ENCODE measurements around the gene PLK2. TPM values are rescaled to one million over a fixed set of nuclear protein-coding genes. Genes with fewer than 3 reads are reported as not detected.

PLK2 gene
- total and polyA plus RNA-seq, 10 donors: 23.2 to 519 (median 296) TPM

DNA sequence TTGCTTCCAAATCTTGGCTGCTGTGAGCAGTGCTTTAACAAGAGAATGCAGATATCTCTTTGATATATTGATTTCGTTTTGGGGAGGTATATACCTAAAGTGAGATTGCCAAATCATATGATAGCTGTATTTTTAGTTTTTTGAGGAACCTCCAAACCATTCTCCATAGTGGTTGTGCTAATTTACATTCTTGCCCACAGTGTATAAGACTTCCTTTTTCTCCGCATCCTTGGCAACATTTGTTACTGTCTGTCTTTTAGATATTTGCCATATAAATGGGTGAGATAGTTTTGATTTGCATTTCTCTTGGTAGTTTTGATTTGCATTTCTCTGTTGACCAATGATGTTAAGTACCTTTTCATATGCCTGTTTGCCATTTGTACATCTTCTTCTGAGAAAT lies 10.0 kb upstream of the PLK2 start:
- intact Hi-C loops (cut with DNase I; ENCODE audit: low total_unique reads): loop anchor here (10.0 kb wide), 1 partner anchor 815 kb away; no protein-coding TSS in a partner anchor
- Histone ChIP-seq H3K36me3 (no peaks in the 10 kb centered on the region), H3K4me1 (peaks cover 0 to 8% (median 0%) of the 10 kb centered on the region in 6 donors), H3K27ac (no peak overlapping the region), H3K9me3 (peaks cover 0 to 6% (median under 1%) of the 10 kb centered on the region in 8 donors), H3K27me3 (replicated peaks in 1 of 7) (no peaks in the 10 kb centered on the region), H3K4me3 (no peak overlapping the region)
- DNase-seq: no peak
- WGBS, 5 donors: 30 to 45% (median 42%) methylated on average over 2 of the region's 2 CpGs
- no peak for TF ChIP-seq POLR2A (IDR thresholded peaks at IDR 0.05)
- TF ChIP-seq, protein P1, sequence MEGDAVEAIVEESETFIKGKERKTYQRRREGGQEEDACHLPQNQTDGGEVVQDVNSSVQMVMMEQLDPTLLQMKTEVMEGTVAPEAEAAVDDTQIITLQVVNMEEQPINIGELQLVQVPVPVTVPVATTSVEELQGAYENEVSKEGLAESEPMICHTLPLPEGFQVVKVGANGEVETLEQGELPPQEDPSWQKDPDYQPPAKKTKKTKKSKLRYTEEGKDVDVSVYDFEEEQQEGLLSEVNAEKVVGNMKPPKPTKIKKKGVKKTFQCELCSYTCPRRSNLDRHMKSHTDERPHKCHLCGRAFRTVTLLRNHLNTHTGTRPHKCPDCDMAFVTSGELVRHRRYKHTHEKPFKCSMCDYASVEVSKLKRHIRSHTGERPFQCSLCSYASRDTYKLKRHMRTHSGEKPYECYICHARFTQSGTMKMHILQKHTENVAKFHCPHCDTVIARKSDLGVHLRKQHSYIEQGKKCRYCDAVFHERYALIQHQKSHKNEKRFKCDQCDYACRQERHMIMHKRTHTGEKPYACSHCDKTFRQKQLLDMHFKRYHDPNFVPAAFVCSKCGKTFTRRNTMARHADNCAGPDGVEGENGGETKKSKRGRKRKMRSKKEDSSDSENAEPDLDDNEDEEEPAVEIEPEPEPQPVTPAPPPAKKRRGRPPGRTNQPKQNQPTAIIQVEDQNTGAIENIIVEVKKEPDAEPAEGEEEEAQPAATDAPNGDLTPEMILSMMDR (IDR thresholded peaks at IDR 0.05 in 8 of 11, conservative IDR thresholded peaks at IDR 0.05 in 3 of 11): no peak
- TF ChIP-seq POLR2AphosphoS5 (IDR thresholded peaks at IDR 0.05): no peak

- DNase-seq: no peak
- intact Hi-C loops (cut with DNase I; ENCODE audit: low total_unique reads): loop anchor here (10.0 kb wide), 1 partner anchor 812 kb away; no protein-coding TSS in a partner anchor
- Histone ChIP-seq H3K4me1 (peaks cover 0 to 18% (median 5%) of the 10 kb centered on the region in 6 donors), H3K36me3 (no peaks in the 10 kb centered on the region), H3K4me3 (no peak overlapping the region), H3K27ac (no peak overlapping the region), H3K27me3 (replicated peaks in 1 of 7) (no peaks in the 10 kb centered on the region), H3K9me3 (no peaks in the 10 kb centered on the region)
- TF ChIP-seq, protein P1 (IDR thresholded peaks at IDR 0.05 in 8 of 11, conservative IDR thresholded peaks at IDR 0.05 in 3 of 11): no peak
- no peak for TF ChIP-seq POLR2A (IDR thresholded peaks at IDR 0.05)
- TF ChIP-seq POLR2AphosphoS5 (IDR thresholded peaks at IDR 0.05): no peak
- WGBS, 5 donors: 38 to 46% (median 43%) methylated on average over 4 of the region's 4 CpGs
These were observed 7.1 kb upstream of the PLK2 start for GRCh38 chr5:58466939-58467338.

DNA sequence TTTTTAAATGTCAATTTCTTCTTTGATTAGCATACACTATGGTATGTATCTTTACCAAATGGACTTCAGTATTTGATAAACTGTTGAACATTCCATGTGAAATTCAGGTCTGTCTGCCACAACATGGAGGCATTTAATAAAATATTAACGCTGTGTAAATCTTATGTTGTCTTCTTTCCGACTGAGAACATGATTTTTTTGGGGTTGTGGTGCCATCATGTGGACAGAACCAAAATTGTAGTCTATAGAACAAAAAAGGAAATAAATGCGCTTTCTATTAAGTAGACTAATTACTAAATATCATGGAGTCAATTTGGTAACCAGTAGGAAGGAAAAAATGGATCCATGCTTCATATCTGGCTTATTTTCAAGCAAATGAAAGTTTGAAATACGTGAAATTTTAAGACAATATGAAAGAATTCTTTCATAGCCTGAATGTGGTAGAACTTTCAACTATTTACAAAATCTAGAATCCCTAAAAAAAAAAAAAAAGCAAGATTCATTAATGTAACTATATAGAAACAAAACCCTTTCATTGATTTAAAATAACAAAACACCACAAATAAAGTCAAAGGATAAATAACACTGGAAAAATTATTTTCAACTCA lies 2.8 kb upstream of the PLK2 start:
- DNase-seq: no peak
- Histone ChIP-seq H3K27me3 (replicated peaks in 1 of 7) (peaks cover 0 to 20% (median 0%) of the 10 kb centered on the region in 7 donors), H3K27ac (peak overlapping the region in 5 of 8 donors; percentile 7 to 99 (median 29)), H3K9me3 (no peaks in the 10 kb centered on the region), H3K4me1 (peaks cover 0 to 37% (median 15%) of the 10 kb centered on the region in 6 donors), H3K4me3 (no peak overlapping the region), H3K36me3 (peaks cover 0 to 3% (median 0%) of the 10 kb centered on the region in 6 donors)
- WGBS, 5 donors: 7 to 32% (median 9%) methylated on average over 4 of the region's 4 CpGs
- intact Hi-C loops (cut with DNase I; ENCODE audit: low total_unique reads): loop anchor here (5.0 to 10.0 kb wide), 4 partner anchors 685 to 1165 kb away; no protein-coding TSS in a partner anchor
- no peak for TF ChIP-seq POLR2AphosphoS5 (IDR thresholded peaks at IDR 0.05)
- TF ChIP-seq, protein P1 (IDR thresholded peaks at IDR 0.05 in 8 of 11, conservative IDR thresholded peaks at IDR 0.05 in 3 of 11): peak; percentile 39 to 80 (median 64)

- TF ChIP-seq POLR2A (IDR thresholded peaks at IDR 0.05) (no peak), POLR2AphosphoS5 (IDR thresholded peaks at IDR 0.05) (no peak)
- TF ChIP-seq, protein P1 (IDR thresholded peaks at IDR 0.05 in 8 of 11, conservative IDR thresholded peaks at IDR 0.05 in 3 of 11): no peak
- Histone ChIP-seq H3K27ac (peak overlapping the region in 5 of 8 donors; percentile 7 to 99 (median 29)), H3K36me3 (peaks cover 0 to 8% (median 1%) of the 10 kb centered on the region in 6 donors), H3K9me3 (no peaks in the 10 kb centered on the region), H3K4me1 (peaks cover 0 to 37% (median 15%) of the 10 kb centered on the region in 6 donors), H3K4me3 (no peak overlapping the region), H3K27me3 (replicated peaks in 1 of 7) (peaks cover 0 to 20% (median 0%) of the 10 kb centered on the region in 7 donors)
- intact Hi-C loops (cut with DNase I; ENCODE audit: low total_unique reads): loop anchor here (5.0 to 10.0 kb wide), 4 partner anchors 685 to 1165 kb away; no protein-coding TSS in a partner anchor
- no peak for DNase-seq
- 60 to 82% (median 64%) methylated on average over 3 of the region's 3 CpGs for WGBS, 5 donors
These were observed 2.3 kb upstream of the PLK2 start for GRCh38 chr5:58462154-58462553.

All from spleen (tissue), 11 donors.